ENCODE results near the gene PEX7. TPM values are rescaled to one million over a fixed set of nuclear protein-coding genes. Genes with fewer than 3 reads are reported as not detected.
"Not testable (repeated sequence)": the region's sequence is repeated elsewhere in the genome, so short reads cannot be mapped to it uniquely, and the experiment has no call there.

The PEX7 gene
- total RNA-seq, 1 donor from 2014 or later: 5.2 TPM

GRCh38 chr6:136831873-136832562 lies 9.6 kb downstream of the PEX7 start:
- no peak overlapping the region for H3K4me3 Mint-ChIP-seq (ENCODE audit: unreplicated experiment)
- DNase-seq (ENCODE audit: extremely low spot score, unreplicated experiment): no peak
- TF ChIP-seq CTCF (IDR thresholded peaks at IDR 0.05): no peak
- no peaks in the 10 kb centered on the region for H3K4me1 Mint-ChIP-seq (ENCODE audit: unreplicated experiment)
- H3K9me3 Mint-ChIP-seq (ENCODE audit: unreplicated experiment): no peaks in the 10 kb centered on the region
- no peaks in the 10 kb centered on the region for H3K27me3 Mint-ChIP-seq (ENCODE audit: unreplicated experiment)
- H3K36me3 Mint-ChIP-seq (ENCODE audit: unreplicated experiment): peaks cover 41% of the 10 kb centered on the region
- no peak overlapping the region for H3K27ac Mint-ChIP-seq (ENCODE audit: unreplicated experiment)

- Mint-ChIP-seq H3K27me3 (ENCODE audit: unreplicated experiment) (no peaks in the 10 kb centered on the region), H3K4me1 (ENCODE audit: unreplicated experiment) (no peaks in the 10 kb centered on the region), H3K27ac (ENCODE audit: unreplicated experiment) (no peak overlapping the region), H3K9me3 (ENCODE audit: unreplicated experiment) (no peaks in the 10 kb centered on the region), H3K36me3 (ENCODE audit: unreplicated experiment) (peaks cover 4% of the 10 kb centered on the region), H3K4me3 (ENCODE audit: unreplicated experiment) (no peak overlapping the region)
- no peak for TF ChIP-seq CTCF (IDR thresholded peaks at IDR 0.05)
- DNase-seq (ENCODE audit: extremely low spot score, unreplicated experiment): no peak
Observed at GRCh38 chr6:136840276-136841001, 18.0 kb downstream of the PEX7 start.

GRCh38 chr6:136843210-136843609 lies 20.8 kb downstream of the PEX7 start:
- no peak for TF ChIP-seq CTCF (IDR thresholded peaks at IDR 0.05)

GRCh38 chr6:136846046-136846445 lies 23.7 kb downstream of the PEX7 start:
- H3K36me3 Mint-ChIP-seq (ENCODE audit: unreplicated experiment): peaks cover 26% of the 10 kb centered on the region
- H3K27ac Mint-ChIP-seq (ENCODE audit: unreplicated experiment): no peak overlapping the region
- peaks cover 8% of the 10 kb centered on the region for H3K9me3 Mint-ChIP-seq (ENCODE audit: unreplicated experiment)
- H3K4me1 Mint-ChIP-seq (ENCODE audit: unreplicated experiment): no peaks in the 10 kb centered on the region
- TF ChIP-seq CTCF (IDR thresholded peaks at IDR 0.05): peak; percentile 75
- no peaks in the 10 kb centered on the region for H3K27me3 Mint-ChIP-seq (ENCODE audit: unreplicated experiment)
- DNase-seq (ENCODE audit: extremely low spot score, unreplicated experiment): no peak
- H3K4me3 Mint-ChIP-seq (ENCODE audit: unreplicated experiment): no peak overlapping the region

More at GRCh38 chr6:136843210-136843609, 20.8 kb downstream of the PEX7 start:
- Mint-ChIP-seq H3K27ac (ENCODE audit: unreplicated experiment) (no peak overlapping the region), H3K4me1 (ENCODE audit: unreplicated experiment) (no peaks in the 10 kb centered on the region), H3K4me3 (ENCODE audit: unreplicated experiment) (no peak overlapping the region), H3K27me3 (ENCODE audit: unreplicated experiment) (no peaks in the 10 kb centered on the region), H3K36me3 (ENCODE audit: unreplicated experiment) (peaks cover 9% of the 10 kb centered on the region), H3K9me3 (ENCODE audit: unreplicated experiment) (peaks cover 3% of the 10 kb centered on the region)
- DNase-seq (ENCODE audit: extremely low spot score, unreplicated experiment): no peak

GRCh38 chr6:136846477-136846876 lies 24.1 kb downstream of the PEX7 start:
- peaks cover 26% of the 10 kb centered on the region for H3K36me3 Mint-ChIP-seq (ENCODE audit: unreplicated experiment)
- not testable (repeated sequence) for H3K27me3 Mint-ChIP-seq (ENCODE audit: unreplicated experiment); H3K9me3 Mint-ChIP-seq (ENCODE audit: unreplicated experiment); H3K4me3 Mint-ChIP-seq (ENCODE audit: unreplicated experiment); DNase-seq (ENCODE audit: extremely low spot score, unreplicated experiment); H3K4me1 Mint-ChIP-seq (ENCODE audit: unreplicated experiment); H3K27ac Mint-ChIP-seq (ENCODE audit: unreplicated experiment)

- peaks cover 24% of the 10 kb centered on the region for H3K36me3 Mint-ChIP-seq (ENCODE audit: unreplicated experiment)
- not testable (repeated sequence) for DNase-seq (ENCODE audit: extremely low spot score, unreplicated experiment); H3K4me3 Mint-ChIP-seq (ENCODE audit: unreplicated experiment); H3K4me1 Mint-ChIP-seq (ENCODE audit: unreplicated experiment); H3K27me3 Mint-ChIP-seq (ENCODE audit: unreplicated experiment); H3K9me3 Mint-ChIP-seq (ENCODE audit: unreplicated experiment); H3K27ac Mint-ChIP-seq (ENCODE audit: unreplicated experiment)
Observed at GRCh38 chr6:136849979-136850563, 27.7 kb downstream of the PEX7 start.

Measured in osteocyte (in vitro differentiated cells).